NCI-H146 treated with DMSO at 0.1 percent for 48 hours (cell line): ENCODE data around the gene COPG2.
"Not testable (repeated sequence)": the region's sequence is repeated elsewhere in the genome, so short reads cannot be mapped to it uniquely, and the experiment has no call there.

Experiments used
- DNase-seq: peaks from one replicate; lab custom pipeline; 2025; ENCODE audit not compliant: unreplicated experiment; lab: John Stamatoyannopoulos, UW

The COPG2 gene

DNA sequence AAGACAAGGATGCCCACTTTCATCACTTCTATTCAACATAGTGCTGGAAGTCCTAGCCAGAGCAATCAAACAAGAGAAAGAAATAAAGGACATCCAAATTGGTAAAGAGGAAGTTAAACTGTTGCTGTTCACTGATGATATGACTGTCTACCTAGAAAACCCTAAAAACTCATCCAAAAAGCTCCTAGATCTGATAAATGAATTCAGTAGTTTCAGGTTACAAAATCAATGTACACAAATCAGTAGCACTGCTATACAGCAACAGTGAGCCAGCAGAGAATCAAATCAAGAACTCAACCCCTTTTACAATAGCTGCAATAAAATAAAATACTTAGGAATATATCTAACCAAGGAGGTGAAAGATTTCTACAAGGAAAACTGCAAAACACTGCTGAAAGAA, 98.4 kb downstream of the COPG2 start:
- not testable (repeated sequence) for DNase-seq

DNA sequence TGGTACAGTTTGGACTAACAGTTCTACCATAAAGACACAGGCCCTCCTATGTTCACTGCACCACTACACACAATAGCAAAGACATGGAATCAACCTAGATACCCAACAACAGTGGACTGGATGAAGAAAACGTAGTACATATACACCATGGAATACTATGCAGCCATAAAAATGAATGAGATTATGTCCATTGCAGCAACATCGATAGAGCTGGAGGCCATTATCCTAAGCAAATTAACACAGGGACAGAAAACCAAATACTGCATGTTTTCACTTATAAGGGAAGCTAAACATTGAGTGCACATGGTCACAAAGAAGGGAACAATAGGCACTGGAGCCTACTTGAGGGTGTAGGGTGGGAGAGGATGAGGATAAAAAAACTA, 101.7 kb downstream of the COPG2 start:
- no peak for DNase-seq

DNA sequence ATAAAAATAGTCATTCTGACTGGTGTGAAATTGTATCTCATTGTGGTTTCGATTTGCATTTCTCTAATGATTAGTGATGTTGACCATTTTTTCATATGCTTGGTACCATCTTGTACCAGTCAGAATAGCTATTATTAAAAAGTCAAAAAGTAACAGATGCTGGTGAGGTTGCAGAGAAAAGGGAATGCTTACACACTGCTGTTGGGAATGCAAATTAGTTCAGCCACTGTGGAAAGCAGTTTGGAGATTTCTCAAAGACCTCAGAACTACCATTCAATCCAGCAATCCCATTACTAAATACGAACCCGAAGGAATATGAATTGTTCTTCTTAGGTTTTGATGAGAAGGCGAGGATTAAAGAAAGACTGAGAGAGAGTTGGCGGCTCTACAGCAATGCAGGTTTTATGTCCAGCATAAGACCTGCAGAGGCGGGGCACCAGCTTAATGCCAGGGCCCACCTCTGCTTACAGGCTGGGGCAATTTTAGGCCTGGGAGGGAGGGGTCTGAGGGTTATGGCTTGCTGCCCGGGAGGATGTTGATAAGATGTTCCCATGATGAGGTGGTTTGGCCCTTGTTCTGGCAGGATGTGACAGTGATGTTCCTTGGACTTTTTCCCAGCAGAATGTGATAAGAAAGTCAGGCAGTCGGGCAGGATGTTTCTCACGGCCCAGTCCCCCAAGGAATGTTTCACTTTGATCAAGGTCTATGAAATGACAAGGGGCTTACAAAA, 102.2 kb downstream of the COPG2 start:
- DNase-seq = no peak

DNA sequence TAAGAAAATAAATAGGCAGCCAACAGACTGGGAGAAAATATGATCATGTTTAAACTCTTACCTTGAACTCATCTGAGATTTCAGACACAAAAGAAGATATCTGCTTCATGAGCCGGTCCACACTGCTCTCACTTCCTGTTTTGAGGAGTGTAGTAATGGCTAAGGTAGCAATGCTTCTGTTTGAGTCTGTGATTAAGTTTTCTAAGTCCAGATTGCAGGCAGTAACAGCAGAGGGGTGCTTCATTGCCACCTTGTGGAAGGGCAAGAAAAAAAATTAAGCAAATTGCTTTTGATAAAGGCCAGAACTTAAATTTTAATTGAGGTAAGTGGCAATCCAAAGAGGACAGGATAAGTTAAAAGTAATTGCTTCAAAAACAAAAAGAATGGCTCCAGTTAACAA, 107.6 kb downstream of the COPG2 start:
- no peak for DNase-seq

DNA sequence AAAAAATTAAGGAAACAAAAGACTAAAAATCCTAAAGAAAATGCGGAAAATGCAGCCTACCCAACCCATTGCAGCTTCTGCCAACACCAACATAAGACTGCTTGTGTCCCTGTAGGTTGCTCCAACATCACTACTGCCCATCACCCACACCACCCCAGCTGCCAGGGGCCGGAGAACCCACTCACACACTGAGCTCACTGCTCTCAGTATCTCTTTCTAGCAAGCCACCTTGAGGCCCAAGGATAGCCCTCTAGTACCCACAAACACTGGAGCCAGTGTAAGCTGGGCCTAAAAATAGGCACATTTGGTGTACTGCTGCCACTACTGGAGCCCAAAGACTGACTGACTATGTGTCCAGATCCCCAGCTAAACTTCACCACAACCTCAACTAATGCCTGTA, 109.4 kb downstream of the COPG2 start:
- no peak for DNase-seq

DNA sequence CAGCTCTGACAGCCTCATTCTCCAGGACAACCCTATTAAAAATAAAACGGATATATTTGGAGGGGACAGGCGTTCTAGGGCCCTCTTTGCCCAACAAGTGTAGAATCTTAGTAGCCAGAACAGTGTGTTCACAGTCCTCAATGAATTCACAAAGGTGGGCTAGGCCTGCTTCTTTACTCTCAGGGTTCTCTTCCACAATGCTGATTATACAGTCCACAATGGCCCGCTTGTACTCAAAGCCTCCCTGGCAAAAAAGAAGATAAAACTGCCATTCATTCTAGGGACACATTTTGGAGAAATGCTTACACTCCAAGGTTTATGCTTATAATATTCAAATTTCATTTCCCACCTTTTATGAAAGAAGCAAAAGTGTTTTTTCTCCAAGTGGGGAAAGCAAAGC, 114.1 kb downstream of the COPG2 start:
- DNase-seq = no peak

DNA sequence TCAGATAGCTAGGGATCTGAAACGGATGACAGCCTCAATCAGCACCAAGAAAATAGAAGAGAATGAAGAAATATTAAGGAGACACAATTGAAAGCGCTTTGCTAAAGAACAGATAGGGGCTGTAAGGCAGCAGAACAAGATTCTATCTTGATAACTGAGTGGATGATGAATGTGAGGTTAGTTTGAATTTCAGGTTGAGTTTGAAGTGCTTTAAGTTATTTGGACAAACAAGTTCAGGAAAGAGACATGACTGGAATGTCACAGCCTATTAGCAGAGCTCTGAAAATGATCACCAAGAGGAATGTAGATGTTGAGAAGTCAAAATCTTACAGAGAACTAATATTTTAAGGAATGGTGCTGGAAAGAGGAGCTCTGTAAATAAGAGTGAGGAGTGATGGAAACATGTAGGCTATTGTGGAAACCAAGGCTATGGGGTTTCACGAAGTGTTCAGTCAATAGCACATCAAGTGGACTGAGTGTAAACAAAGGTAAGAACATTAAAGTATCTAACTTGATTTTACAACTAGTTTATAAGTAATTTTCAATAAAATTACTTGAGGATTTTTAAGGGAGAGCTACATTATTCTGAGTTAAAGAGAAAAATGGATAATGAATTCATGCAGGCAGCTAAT, 115.0 kb downstream of the COPG2 start:
- no peak for DNase-seq

DNA sequence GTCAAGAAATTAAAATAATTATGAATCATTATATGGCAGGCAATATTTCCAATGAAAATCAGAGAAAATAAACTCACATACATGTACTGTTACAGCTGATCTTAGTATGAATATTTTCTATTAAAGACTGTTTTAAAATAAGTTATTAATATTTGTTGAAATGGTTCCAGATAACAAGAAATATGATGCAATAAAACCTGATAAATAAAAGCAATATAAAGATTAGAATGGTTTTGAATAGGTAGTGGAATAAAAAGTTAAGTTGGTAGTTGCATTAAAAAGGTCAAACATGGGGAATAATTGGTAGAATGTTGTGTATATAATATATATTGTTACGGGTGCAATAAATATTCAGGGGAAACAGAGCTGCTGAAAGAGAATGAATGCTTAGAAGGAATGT, 124.2 kb downstream of the COPG2 start:
- DNase-seq = no peak

DNA sequence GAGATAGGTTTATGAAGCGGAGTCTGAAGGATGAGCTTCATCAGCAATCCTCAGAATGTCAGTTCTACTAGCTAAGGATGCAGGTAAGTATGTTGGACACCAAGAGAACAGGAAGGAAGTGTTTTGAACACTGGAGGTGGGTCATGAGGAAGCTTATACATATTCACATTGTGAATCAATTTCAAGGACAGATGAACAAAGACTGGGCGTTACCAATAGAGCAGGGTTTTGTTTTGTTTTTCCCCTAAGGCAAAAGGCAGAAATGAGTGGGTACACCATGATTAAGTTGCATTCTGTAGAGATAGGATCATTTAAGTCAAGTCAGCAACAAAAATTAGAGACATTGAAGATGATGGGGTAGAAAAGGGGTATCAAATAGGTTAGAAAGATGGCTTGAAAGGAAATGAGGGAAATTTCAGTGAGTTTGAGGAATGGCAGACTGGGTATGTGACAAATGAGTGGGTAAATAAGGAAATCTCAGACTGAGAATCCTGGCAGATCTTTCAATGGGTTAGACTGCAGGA, 125.0 kb downstream of the COPG2 start:
- no peak for DNase-seq

DNA sequence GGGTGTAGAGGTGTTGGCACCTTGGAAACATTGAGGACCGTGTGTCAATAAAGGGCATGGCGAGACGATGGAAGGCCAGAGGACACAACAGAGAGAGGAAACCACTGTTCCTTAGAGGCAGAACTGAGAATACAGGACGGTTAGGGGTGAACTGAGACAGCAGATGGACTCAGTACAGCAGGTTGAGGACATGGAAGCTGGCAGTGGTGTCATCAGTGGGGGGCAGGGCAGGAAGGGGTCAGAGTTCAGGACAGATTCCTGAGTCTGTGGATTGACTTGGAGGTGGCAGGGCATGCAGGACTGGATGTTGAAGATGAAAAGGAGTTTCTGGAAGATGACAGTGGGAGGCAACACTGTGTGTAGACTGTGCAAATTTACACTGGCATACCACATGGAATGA, 126.3 kb downstream of the COPG2 start:
- not testable (repeated sequence) for DNase-seq

DNA sequence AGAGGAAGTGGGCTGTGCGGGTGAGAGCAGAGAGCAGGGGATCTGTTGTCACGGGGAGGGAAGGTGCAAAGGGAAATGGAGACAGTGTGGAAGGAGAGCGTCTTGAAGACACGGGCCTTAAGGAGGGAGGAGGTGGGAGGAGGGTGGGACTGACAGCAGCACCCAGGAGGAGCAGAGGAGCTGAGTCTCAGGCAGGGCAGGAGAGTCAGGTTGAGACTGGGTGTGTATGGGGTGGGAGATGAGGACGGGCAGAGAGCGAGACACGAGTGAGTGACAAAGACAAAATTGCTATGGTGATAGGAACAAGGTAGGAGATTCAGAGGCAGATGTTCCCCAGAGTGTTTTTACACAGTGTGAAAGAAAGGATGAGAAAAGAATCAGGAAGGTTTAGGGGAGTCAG, 127.3 kb downstream of the COPG2 start:
- not testable (repeated sequence) for DNase-seq

DNA sequence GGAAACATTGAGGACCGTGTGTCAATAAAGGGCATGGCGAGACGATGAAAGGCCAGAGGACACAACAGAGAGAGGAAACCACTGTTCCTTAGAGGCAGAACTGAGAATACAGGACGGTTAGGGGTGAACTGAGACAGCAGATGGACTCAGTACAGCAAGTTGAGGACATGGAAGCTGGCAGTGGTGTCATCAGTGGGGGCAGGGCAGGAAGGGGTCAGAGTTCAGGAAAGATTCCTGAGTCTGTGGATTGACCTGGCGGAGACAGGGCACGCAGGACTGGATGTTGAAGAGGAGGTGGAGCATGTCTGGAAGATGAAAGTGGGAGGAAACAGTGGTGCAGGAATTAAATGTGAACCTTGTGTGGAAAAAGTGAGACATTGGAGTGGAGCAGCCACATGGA, 130.7 kb downstream of the COPG2 start:
- DNase-seq = not testable (repeated sequence)

DNA sequence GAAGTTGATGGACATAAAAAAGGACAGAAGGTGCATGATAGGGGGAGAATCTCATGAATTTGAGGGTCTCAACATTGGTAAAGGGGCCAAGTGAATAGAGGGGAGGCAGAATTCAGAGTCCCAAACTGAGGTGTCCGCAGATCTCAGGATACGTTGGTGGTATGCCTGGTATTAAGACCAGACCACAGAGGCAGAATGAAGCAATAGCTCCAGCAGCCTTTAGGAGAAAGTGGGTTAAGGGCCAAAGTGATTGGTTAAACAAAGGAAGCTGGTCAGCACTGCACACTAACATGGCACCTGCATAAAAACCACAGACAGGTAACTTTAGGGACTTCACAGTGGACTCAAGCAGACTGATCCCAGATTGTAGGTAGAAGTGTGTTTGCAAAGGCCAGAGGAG, 139.1 kb downstream of the COPG2 start:
- DNase-seq = no peak

DNA sequence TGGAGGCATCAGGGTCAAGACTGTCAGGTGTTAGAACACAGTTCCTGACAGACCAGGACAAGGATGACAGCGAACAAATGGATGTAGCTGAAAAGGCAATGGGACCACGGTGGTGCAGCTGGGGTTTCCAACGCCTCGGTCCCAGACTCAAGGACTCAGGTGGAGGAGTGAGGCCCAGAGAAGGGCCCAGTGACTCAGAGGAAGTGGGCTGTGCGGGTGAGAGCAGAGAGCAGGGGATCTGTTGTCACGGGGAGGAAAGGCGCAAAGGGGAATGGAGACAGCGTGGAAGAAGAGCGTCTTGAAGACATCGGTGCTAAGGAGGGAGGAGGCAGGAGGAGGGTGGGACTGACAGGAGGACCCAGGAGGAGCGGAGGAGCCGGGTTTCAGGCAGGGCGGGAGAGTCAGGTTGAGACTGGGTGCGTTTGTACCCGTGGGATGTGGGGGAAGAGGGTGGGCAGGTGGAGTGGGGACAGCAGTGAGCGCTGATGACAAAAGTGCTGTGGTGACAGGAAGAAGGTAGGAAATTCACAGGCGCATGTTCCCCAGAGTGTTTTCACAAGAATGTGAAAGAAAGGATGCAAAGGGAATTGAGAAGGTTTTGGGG, 140.7 kb downstream of the COPG2 start:
- not testable (repeated sequence) for DNase-seq

DNA sequence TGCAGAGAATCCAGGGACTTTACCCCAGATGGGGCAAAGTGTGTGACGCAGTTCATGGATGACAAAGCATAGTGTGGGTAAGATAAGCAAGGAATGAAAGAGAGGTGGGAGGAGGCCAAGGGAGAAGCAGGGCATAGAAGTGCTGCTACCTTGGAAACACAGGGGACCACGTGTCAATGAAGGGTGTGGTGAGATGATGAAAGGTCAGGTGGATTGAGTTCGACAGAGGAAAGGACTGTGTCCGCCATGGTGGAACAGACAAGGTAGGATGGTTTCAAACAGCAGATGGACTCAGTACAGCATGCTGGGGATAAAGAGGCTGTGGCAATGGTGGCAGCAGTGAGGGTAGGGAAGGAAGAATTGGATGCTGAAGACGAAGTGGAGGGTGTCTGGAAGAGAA, 143.9 kb downstream of the COPG2 start:
- DNase-seq = no peak

DNA sequence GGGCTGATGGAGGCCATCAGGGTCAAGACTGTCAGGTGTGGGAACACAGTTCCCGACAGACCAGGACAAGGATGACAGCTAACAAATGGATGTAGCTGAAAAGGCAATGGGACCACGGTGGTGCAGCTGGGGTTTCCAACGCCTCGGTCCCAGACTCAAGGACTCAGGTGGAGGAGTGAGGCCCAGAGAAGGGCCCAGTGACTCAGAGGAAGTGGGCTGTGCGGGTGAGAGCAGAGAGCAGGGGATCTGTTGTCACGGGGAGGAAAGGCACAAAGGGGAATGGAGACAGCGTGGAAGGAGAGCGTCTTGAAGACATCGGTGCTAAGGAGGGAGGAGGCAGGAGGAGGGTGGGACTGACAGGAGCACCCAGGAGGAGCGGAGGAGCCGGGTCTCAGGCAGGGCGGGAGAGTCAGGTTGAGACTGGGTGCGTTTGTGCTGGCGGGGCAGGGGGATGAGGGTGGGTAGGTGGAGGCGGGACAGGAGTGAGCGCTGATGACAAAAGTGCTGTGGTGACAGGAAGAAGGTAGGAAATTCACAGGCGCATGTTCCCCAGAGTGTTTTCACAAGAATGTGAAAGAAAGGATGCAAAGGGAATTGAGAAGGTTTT, 144.9 kb downstream of the COPG2 start:
- not testable (repeated sequence) for DNase-seq

DNA sequence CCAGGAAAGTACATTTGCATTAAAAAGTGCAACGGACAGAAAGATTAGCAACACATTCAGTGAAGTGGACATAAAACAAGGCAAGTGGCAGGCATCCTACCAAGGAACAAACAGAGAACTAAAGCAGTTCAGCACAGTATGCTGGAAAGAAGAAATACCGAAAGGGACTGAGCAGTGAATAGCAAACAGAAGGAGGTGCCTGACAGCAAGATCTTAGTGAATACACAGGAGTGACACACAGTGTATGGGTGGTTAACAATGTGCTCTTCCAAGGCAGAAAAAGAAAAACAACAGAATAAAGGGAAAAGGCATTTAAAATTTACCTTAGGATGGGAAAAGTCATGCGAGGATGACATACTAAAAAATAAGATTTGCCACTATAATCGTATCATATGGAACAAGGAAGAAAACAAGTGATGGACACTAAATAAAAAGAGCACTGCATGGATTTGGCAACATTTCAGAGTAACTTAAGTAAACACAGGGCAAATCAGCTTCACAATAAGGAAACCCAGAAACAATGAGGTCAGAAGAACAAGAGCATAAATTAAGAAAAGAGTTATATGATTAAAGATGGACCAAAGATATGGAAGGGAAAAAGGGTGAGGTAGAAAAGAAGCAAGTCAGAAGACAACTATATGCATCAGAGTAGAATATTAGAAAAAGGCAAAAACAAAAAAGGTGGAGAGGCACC, 147.1 kb downstream of the COPG2 start:
- DNase-seq = no peak

DNA sequence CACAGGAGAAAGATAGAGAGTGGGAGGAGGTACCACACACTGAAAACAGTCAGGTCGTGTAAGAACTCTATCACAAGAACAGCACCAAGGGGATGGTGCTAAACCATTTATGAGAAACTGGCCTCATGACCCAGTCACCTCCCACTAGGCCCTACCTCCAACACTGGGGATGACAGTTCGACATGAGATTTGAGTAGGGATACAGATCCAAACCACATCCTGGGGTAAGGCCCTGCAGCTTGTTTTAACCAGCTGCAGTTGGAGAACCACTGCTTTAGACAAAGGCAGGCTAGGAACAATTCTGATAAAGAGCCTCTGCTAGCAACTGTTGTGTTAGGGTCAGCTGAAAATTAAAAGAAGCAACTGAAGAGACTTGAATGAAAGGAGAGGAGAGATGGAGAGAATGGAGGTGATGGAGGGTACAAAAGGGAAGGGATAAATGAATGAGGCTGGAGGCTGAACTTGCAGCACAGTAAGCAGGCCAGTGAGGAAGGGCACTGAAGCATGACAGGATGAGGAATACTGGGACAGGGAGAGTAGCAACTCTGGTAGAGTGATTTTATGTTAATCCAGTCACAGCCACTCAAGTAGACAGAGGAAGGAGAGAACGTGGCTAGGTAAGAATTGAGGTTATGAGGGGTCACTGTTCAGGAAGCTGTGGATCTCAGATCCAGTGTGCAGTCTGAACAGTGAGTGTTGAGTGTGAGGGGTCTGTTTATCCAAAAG, 153.1 kb downstream of the COPG2 start:
- no peak for DNase-seq

DNA sequence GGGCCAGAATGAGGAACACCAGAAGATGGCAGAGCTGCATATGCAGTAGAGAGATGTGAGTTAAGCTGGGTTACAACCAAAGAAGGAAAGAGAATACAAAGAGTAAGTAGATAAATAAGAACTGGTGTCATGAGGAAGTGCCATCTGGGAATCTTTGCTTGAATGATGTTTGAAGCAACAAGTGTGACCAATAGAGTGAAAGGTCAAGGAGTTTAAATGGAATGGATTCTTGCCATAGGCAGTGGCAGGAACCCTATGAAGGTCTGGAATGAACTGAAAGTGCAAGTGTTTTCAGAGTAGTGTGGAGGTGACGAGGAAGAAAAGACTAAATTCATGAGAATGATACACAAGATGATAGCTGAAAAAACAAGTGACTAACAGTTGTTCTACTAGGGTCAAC, 155.1 kb downstream of the COPG2 start:
- DNase-seq = no peak

DNA sequence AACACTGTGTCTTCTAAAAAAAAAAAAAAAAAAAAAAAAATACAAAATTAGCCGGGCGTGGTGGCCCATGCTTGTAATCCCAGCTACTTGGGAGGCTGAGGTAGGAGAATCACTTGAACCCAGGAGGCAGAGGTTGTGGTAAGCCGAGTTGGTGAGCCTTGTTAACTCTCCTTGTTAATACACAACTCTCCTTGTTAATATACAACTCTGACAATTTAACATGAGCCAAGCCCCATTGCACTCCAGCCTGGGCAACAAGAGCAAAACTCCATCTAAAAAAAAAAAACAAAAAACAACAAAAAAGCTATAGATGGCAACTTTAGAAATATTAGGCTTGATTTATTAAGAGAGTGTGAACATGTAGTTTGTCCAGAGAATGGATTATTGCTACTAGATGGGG, 156.5 kb downstream of the COPG2 start:
- DNase-seq = not testable (repeated sequence)

DNA sequence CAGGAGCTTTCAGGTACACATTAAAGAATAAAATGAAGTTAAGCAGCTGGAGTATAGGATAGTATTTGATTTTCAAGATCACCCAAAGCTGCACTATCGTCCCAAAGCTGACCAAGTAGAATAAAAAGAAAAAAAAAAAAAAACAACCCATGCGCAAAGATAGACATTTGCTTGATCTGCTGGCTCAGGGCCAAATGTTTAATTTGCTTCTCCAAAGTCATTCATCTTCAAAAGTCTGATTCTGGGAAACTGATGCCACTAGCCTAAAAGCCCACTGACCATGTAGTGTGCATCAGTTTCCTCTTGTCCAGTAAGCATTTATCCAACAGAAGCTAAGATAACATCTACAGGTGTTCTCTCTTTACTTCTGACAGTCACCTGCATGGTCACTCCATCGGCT, 162.2 kb downstream of the COPG2 start:
- no peak for DNase-seq
